Spinal cord (tissue), 10 donors: Measurements from ENCODE around the gene GABRB2. TPM values are rescaled to one million over a fixed set of nuclear protein-coding genes. Genes with fewer than 3 reads are reported as not detected.
"Not testable (repeated sequence)": the region's sequence is repeated elsewhere in the genome, so short reads cannot be mapped to it uniquely, and the experiment has no call there.

Source experiments
- DNase-seq, 6 donors: peaks; one replicate each; pipeline versions ENCODE4 v3.0.0 to v3.0.0-alpha.2; 2013 to 2015; ENCODE audit warnings: low spot score in 6 of 6, low read depth in 4 of 6
- H3K27ac ChIP-seq: one replicate; pipeline ENCODE4 v1.5.1; 2013; ENCODE audit warnings: low read depth, low read length, control low read depth
- H3K27me3 ChIP-seq: one replicate; pipeline ENCODE4 v1.6.1; 2013; ENCODE audit warnings: low read length; ENCODE audit not compliant: control insufficient read depth, insufficient read depth
- H3K36me3 ChIP-seq: one replicate; pipeline ENCODE4 v1.6.1; 2013; ENCODE audit warnings: low read length; ENCODE audit not compliant: control insufficient read depth, insufficient read depth
- H3K4me1 ChIP-seq: one replicate; pipeline ENCODE4 v1.6.1; 2013; ENCODE audit warnings: low read length; ENCODE audit not compliant: control insufficient read depth, insufficient read depth
- H3K4me3 ChIP-seq: one replicate; pipeline ENCODE4 v1.5.1; 2013; ENCODE audit warnings: low read depth, low read length, control low read depth
- H3K9me3 ChIP-seq: one replicate; pipeline ENCODE4 v1.6.1; 2013; ENCODE audit warnings: low read length; ENCODE audit not compliant: control insufficient read depth, insufficient read depth
- WGBS: methylation state at CpG from one replicate; pipeline ENCODE4 v1.1.5; 2013; ENCODE audit warnings: missing lambda C conversion rate; ENCODE audit not compliant: insufficient coverage; 5-methylcytosine and 5-hydroxymethylcytosine counted together
- polyA plus RNA-seq, 2 donors: library from polyadenylated mRNA; unstranded; fragments of 120-200 nt; gene quantifications; one replicate each; pipeline ENCODE4 v1.2.1, GENCODE V29; 2013; ENCODE audit not compliant: insufficient read length in 2 of 2
- total RNA-seq, 2 donors: library from RNA; depleted of rRNA in 1 of 2; stranded (reverse); fragments of 120-200 nt in 1 of 2; fragments of >200 nt in 1 of 2; gene quantifications; one replicate each; pipeline versions ENCODE4 v1.2.3 to v1.2.4, GENCODE V29; 2013 to 2014
- donor health status: healthy.

GABRB2 gene
- total and polyA plus RNA-seq, 4 donors = 9.8 to 44.6 (median 22.4) TPM

DNA sequence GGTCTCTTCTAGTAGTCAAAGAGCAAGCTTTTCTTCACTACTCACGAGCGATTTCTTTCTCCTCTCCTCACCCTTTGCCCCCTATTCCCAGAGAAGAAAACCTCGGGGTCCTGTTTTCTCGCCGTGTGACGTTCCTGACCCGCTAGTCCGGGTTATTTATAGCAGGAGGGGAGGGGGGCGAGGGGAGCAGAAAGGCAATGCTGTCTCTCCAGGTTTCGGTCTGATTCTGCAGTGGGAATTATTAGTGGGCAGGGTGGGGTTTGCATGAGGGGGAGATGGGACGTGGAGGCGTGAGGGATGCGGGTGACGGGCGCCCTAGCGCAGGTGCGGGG lies 847 bp upstream of the GABRB2 start:
- H3K4me3 ChIP-seq = peak overlapping the region; percentile 50
- no peaks in the 10 kb centered on the region for H3K36me3 ChIP-seq
- peaks cover 23% of the 10 kb centered on the region for H3K4me1 ChIP-seq
- peaks cover 39% of the 10 kb centered on the region for H3K27me3 ChIP-seq
- DNase-seq = peak in 1 of 6 donors; percentile 64
- WGBS = 0% methylated on average over 12 of the region's 17 CpGs
- no peaks in the 10 kb centered on the region for H3K9me3 ChIP-seq
- H3K27ac ChIP-seq = no peak overlapping the region

DNA sequence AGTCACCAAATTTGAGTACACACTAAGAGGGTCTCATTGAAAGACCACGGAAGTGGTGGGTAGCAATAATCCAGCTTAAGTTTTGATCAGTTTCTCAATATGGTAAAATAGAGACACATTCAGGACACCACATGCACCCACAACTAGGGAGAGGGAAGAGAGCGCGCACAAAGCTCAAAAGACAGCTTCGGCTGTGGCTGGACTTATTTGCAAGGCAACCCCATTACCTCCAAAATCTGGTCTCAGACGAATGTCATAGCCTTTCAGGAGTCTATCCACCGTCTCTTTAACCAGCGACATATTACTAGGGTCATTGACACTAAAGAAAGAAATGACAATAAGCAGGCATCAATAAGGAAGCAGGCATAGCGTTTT lies 443 bp downstream of the GABRB2 start:
- Histone ChIP-seq H3K4me3 (peak overlapping the region; percentile 55), H3K36me3 (no peaks in the 10 kb centered on the region), H3K4me1 (peaks cover 23% of the 10 kb centered on the region), H3K9me3 (no peaks in the 10 kb centered on the region), H3K27ac (no peak overlapping the region), H3K27me3 (peaks cover 39% of the 10 kb centered on the region)
- 0% methylated on average over 3 of the region's 8 CpGs for WGBS
- DNase-seq = no peak

- no peaks in the 10 kb centered on the region for H3K9me3 ChIP-seq
- H3K36me3 ChIP-seq = no peaks in the 10 kb centered on the region
- peak overlapping the region; percentile 55 for H3K4me3 ChIP-seq
- peaks cover 23% of the 10 kb centered on the region for H3K4me1 ChIP-seq
- DNase-seq = peak in 2 of 6 donors; percentile 30 to 67
- H3K27ac ChIP-seq = no peak overlapping the region
- 21% methylated on average over 4 of the region's 8 CpGs for WGBS
- H3K27me3 ChIP-seq = peaks cover 39% of the 10 kb centered on the region
Observed at GRCh38 chr5:161545344-161546094, 1.0 kb downstream of the GABRB2 start.

- no peaks in the 10 kb centered on the region for H3K9me3 ChIP-seq
- no peaks in the 10 kb centered on the region for H3K36me3 ChIP-seq
- H3K4me1 ChIP-seq = peaks cover 23% of the 10 kb centered on the region
- no peak overlapping the region for H3K27ac ChIP-seq
- DNase-seq = peak in 2 of 6 donors; percentile 80 to 86
- WGBS = 0% methylated on average over 5 of the region's 7 CpGs
- H3K4me3 ChIP-seq = no peak overlapping the region
- H3K27me3 ChIP-seq = peaks cover 39% of the 10 kb centered on the region
Observed at GRCh38 chr5:161544350-161544765, 2.2 kb downstream of the GABRB2 start.

GRCh38 chr5:161539016-161539415 lies 7.5 kb downstream of the GABRB2 start:
- Histone ChIP-seq H3K4me3 (no peak overlapping the region), H3K9me3 (no peaks in the 10 kb centered on the region), H3K27me3 (no peaks in the 10 kb centered on the region), H3K27ac (no peak overlapping the region), H3K36me3 (no peaks in the 10 kb centered on the region), H3K4me1 (no peaks in the 10 kb centered on the region)
- DNase-seq = peak in 1 of 6 donors; percentile 60
- WGBS = 64% methylated on average over 1 of the region's 1 CpG

- Histone ChIP-seq H3K27ac (no peak overlapping the region), H3K4me3 (no peak overlapping the region), H3K4me1 (no peaks in the 10 kb centered on the region), H3K9me3 (no peaks in the 10 kb centered on the region), H3K36me3 (no peaks in the 10 kb centered on the region), H3K27me3 (no peaks in the 10 kb centered on the region)
- no peak for DNase-seq
- WGBS = 60% methylated on average over 1 of the region's 2 CpGs
Observed at GRCh38 chr5:161535762-161536161, 10.8 kb downstream of the GABRB2 start.

DNA sequence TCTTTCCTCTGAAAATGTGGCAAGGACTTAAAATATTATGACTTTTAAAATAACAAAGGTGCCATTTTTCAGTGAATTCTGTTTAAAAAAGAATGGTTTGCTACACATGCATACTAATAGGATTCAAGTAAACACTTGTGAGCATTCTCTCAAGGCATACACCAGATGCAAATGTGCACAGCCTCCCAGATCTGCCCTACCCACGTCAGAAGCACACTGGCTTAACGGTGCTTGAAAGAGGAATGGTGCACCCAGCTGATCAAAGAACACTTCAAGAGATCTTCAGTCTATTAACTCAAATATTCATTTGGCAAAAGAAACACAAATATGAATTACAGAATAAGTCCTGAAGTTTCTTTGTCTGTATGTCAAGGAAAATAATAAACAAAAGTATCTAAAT lies 15.8 kb downstream of the GABRB2 start:
- Histone ChIP-seq H3K27me3 (no peaks in the 10 kb centered on the region), H3K9me3 (no peaks in the 10 kb centered on the region), H3K4me1 (no peaks in the 10 kb centered on the region), H3K4me3 (no peak overlapping the region), H3K27ac (no peak overlapping the region), H3K36me3 (no peaks in the 10 kb centered on the region)
- DNase-seq = peak in 2 of 6 donors; percentile 8 to 61
- no CpG with 5 or more reads among the region's 2 CpGs for WGBS

DNA sequence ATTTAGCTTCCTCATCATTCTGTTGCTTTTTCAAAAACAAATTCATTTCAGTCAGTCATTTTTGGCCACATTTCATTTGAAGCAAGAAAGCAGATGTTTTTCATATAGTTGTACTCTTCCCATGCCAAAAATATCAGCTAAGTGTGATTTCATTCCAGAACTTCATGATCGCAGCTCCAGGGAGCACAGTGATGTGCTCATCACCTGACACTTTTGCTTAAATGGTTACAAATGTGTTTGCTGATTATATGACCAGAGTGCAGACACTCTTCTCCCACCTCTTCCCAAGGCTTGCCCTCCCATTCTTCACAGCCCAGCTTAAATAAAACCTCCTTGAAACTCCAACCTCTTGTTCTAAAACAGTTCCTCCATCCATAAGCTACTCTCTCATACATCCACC lies 32.6 kb downstream of the GABRB2 start:
- DNase-seq = peak in 1 of 6 donors; percentile 53

DNA sequence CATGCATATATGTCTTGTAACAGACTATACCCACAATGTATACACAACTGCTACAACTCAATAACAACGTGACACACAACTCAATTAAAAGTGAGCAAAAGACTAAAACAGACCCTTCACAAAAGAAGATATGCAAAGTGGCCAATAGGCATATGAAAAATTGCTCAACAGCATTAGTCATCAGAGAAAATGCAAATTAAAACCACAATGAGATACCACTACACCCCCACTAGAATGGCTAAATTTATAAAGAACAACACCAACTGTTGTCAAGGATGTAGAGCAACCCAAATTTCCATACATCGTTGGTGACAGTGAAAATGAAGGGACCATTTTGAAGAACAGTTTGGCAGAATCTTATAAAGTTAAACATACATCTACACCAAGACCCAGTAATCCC lies 38.9 kb downstream of the GABRB2 start:
- H3K36me3 ChIP-seq = no peaks in the 10 kb centered on the region
- no peak overlapping the region for H3K27ac ChIP-seq
- no peak for DNase-seq
- peaks cover 1% of the 10 kb centered on the region for H3K9me3 ChIP-seq
- H3K27me3 ChIP-seq = no peaks in the 10 kb centered on the region
- no peak overlapping the region for H3K4me3 ChIP-seq
- H3K4me1 ChIP-seq = no peaks in the 10 kb centered on the region
- WGBS = no CpG with 5 or more reads among the region's 2 CpGs

More for the DNA sequence above, 32.6 kb downstream of the GABRB2 start:
- Histone ChIP-seq H3K9me3 (peaks cover 1% of the 10 kb centered on the region), H3K27ac (no peak overlapping the region), H3K36me3 (no peaks in the 10 kb centered on the region), H3K4me3 (no peak overlapping the region), H3K27me3 (no peaks in the 10 kb centered on the region), H3K4me1 (no peaks in the 10 kb centered on the region)
- WGBS = no CpG with 5 or more reads among the region's 1 CpG

GRCh38 chr5:161505160-161505559 lies 41.4 kb downstream of the GABRB2 start:
- 96% methylated on average over 5 of the region's 10 CpGs for WGBS
- H3K27ac ChIP-seq, H3K36me3 ChIP-seq, H3K9me3 ChIP-seq, H3K4me1 ChIP-seq, H3K4me3 ChIP-seq, H3K27me3 ChIP-seq, DNase-seq: not testable (repeated sequence)
